HepG2 (cell line): Measurements from ENCODE around the gene TRIM62.

Source experiments
- HNRNPH1 ChIP-seq: fragments of 200-400 bp; formaldehyde crosslinking; optimal IDR thresholded peaks from 2 replicates; pipeline ENCODE3; 2017; ENCODE audit warnings: mild to moderate bottlenecking, low read depth, low read length
- MED1 ChIP-seq: sonication (generic); formaldehyde crosslinking; IDR thresholded peaks from 2 replicates; pipeline ENCODE4 v1.4.0; 2020; ENCODE audit warnings: missing genetic modification reagents
- POLR2A ChIP-seq, 2 experiments: IDR thresholded peaks; 2 replicates each; pipeline ENCODE4 v1.6.1; 2011; ENCODE audit warnings: low read depth in 2 of 2, low read length in 2 of 2, mild to moderate bottlenecking in 1 of 2, moderate library complexity in 1 of 2; ENCODE audit not compliant: insufficient read depth in 1 of 2
- TCF12 ChIP-seq, 2 experiments: fragments of 450-650 bp in 1 of 2; sonication (generic) in 1 of 2; formaldehyde crosslinking in 1 of 2; IDR thresholded peaks; 2 replicates each; pipeline versions ENCODE4 v1.6.1 to v1.8.0; 2017 to 2022; ENCODE audit warnings: antibody characterized with exemption in 1 of 2, mild to moderate bottlenecking in 1 of 2, missing genetic modification reagents in 1 of 2, moderate library complexity in 1 of 2
- TF ChIP-seq, protein P1 (sequence below): IDR thresholded peaks from 2 replicates; pipeline ENCODE4 v1.6.1; 2016; ENCODE audit warnings: low read depth, control low read depth

DNA sequence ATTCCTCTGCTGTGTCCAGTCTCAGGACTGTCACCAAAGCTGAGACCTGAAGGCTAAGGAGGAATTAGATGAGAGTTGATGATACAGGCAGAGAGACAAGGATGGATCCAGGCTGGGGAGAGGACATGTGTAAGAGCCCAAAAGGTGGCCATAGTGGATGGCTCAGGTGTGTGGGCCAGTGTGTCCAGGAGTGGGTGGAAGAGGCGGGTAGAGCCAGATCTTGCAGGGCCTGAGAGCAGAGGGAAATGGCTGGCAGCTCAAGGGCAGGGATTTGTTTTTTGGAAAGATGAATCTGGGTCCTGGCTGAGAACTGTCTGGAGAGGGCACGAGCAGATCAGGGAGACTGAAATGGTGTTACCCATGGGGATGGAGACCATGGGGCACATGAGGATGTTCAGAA is 62.8 kb downstream of the TRIM62 start:
- TF ChIP-seq, protein P1, sequence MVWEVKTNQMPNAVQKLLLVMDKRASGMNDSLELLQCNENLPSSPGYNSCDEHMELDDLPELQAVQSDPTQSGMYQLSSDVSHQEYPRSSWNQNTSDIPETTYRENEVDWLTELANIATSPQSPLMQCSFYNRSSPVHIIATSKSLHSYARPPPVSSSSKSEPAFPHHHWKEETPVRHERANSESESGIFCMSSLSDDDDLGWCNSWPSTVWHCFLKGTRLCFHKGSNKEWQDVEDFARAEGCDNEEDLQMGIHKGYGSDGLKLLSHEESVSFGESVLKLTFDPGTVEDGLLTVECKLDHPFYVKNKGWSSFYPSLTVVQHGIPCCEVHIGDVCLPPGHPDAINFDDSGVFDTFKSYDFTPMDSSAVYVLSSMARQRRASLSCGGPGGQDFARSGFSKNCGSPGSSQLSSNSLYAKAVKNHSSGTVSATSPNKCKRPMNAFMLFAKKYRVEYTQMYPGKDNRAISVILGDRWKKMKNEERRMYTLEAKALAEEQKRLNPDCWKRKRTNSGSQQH (CRISPR knock-in tag) = no peak
- TF ChIP-seq POLR2A (IDR thresholded peaks at IDR 0.05; ENCODE audit: insufficient read depth in 1 of 2, low read depth in 2 of 2, low read length in 2 of 2) = no peak
- TF ChIP-seq MED1 (CRISPR knock-in tag) = no peak
- no peak for TF ChIP-seq HNRNPH1
- TF ChIP-seq TCF12 (IDR thresholded peaks at IDR 0.05) = no peak
- no peak for TF ChIP-seq TCF12 (CRISPR knock-in tag; IDR thresholded peaks at IDR 0.05)
